Measurements from ENCODE around the gene ABLIM2. TPM values are rescaled to one million over a fixed set of nuclear protein-coding genes. Genes with fewer than 3 reads are reported as not detected.

ABLIM2 gene
- total and polyA plus RNA-seq, 2 donors (not counting 1 experiment from before 2014, with no cell fraction given), result 3.3 to 79.0 TPM

GRCh38 chr4:8110071-8110986 lies 48.3 kb downstream of the ABLIM2 start:
- intact Hi-C loops (cut with micrococcal nuclease), result no loop called here
- 44% methylated on average over 29 of the region's 29 CpGs for WGBS (ENCODE audit: insufficient coverage)
- ChIA-PET CTCF (interaction anchor here (0.6 to 1.1 kb wide), 2 partner anchors 59 to 63 kb away, joined by 3 read pairs; no protein-coding TSS in a partner anchor), POLR2A (no interaction called here)
- Mint-ChIP-seq H3K27ac (no peak overlapping the region), H3K4me3 (no peak overlapping the region), H3K9me3 (ENCODE audit: insufficient read depth) (no peaks in the 10 kb centered on the region), H3K4me1 (peaks cover 1% of the 10 kb centered on the region), H3K27me3 (peaks cover 12% of the 10 kb centered on the region)
- peaks cover 0 to 6% (median 0%) of the 10 kb centered on the region in 3 donors for H3K9me3 ChIP-seq (ENCODE audit: control extremely low read depth in 1 of 3, control insufficient read depth in 2 of 3, insufficient read depth in 1 of 3, low read length in 2 of 3)
- no peak overlapping the region for H3K4me3 ChIP-seq (ENCODE audit: control extremely low read depth in 1 of 5, extremely low read depth in 1 of 5, insufficient read depth in 1 of 5, low read depth in 2 of 5, low read length in 4 of 5)
- no peak overlapping the region for H3K9ac ChIP-seq (ENCODE audit: low read length)
- ATAC-seq (ENCODE audit: low read depth), result peak; percentile 65
- no peak for TF ChIP-seq CTCF (IDR thresholded peaks at IDR 0.05)
- no peak for TF ChIP-seq EZH2 (IDR thresholded peaks at IDR 0.05; ENCODE audit: borderline replicate concordance, insufficient read depth, low read depth, low read length, poor library complexity, severe bottlenecking)
- H3K4me1 ChIP-seq (ENCODE audit: control insufficient read depth in 2 of 2, insufficient read depth in 2 of 2, low read length in 2 of 2), result no peaks in the 10 kb centered on the region
- peak; percentile 10 for DNase-seq
- no peaks in the 10 kb centered on the region for H3K79me2 ChIP-seq (ENCODE audit: control insufficient read depth, insufficient read depth, low read length)
- no peaks in the 10 kb centered on the region for H3K36me3 ChIP-seq (replicated peaks in 1 of 2; ENCODE audit: control extremely low read depth in 1 of 2, control insufficient read depth in 1 of 2, extremely low read depth in 1 of 2, insufficient read depth in 2 of 2, low read length in 1 of 2)
- H2AFZ ChIP-seq (ENCODE audit: insufficient read depth, low read depth, low read length, poor library complexity, severe bottlenecking), result no peak overlapping the region
- H4K20me1 ChIP-seq (ENCODE audit: control insufficient read depth, insufficient read depth, low read length, poor library complexity, severe bottlenecking), result no peaks in the 10 kb centered on the region
- peaks cover 0 to 9% (median 0%) of the 10 kb centered on the region in 4 experiments for H3K27me3 ChIP-seq (replicated peaks in 1 of 4; ENCODE audit: control extremely low read depth in 1 of 4, control insufficient read depth in 3 of 4, insufficient read depth in 4 of 4, low read length in 3 of 4)
- H3K4me2 ChIP-seq (replicated peaks; ENCODE audit: low read depth, low read length, poor library complexity, severe bottlenecking), result no peak overlapping the region
- H3K27ac ChIP-seq (ENCODE audit: low read length in 2 of 2), result no peak overlapping the region
